Stimulated activated CD8-positive, alpha-beta memory T cell treated with anti-CD3 and anti-CD28 coated beads, Interleukin-15, amount 100 ng/mL, for 48 hours (primary cell): ENCODE measurements around the gene RBM46.

Experiments used
- DNase-seq, 2 donors: peaks; one replicate each; pipeline ENCODE4 v3.0.0-alpha.2; 2020; ENCODE audit warnings: low read depth in 2 of 2

RBM46 gene, protein sequence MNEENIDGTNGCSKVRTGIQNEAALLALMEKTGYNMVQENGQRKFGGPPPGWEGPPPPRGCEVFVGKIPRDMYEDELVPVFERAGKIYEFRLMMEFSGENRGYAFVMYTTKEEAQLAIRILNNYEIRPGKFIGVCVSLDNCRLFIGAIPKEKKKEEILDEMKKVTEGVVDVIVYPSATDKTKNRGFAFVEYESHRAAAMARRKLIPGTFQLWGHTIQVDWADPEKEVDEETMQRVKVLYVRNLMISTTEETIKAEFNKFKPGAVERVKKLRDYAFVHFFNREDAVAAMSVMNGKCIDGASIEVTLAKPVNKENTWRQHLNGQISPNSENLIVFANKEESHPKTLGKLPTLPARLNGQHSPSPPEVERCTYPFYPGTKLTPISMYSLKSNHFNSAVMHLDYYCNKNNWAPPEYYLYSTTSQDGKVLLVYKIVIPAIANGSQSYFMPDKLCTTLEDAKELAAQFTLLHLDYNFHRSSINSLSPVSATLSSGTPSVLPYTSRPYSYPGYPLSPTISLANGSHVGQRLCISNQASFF

DNA sequence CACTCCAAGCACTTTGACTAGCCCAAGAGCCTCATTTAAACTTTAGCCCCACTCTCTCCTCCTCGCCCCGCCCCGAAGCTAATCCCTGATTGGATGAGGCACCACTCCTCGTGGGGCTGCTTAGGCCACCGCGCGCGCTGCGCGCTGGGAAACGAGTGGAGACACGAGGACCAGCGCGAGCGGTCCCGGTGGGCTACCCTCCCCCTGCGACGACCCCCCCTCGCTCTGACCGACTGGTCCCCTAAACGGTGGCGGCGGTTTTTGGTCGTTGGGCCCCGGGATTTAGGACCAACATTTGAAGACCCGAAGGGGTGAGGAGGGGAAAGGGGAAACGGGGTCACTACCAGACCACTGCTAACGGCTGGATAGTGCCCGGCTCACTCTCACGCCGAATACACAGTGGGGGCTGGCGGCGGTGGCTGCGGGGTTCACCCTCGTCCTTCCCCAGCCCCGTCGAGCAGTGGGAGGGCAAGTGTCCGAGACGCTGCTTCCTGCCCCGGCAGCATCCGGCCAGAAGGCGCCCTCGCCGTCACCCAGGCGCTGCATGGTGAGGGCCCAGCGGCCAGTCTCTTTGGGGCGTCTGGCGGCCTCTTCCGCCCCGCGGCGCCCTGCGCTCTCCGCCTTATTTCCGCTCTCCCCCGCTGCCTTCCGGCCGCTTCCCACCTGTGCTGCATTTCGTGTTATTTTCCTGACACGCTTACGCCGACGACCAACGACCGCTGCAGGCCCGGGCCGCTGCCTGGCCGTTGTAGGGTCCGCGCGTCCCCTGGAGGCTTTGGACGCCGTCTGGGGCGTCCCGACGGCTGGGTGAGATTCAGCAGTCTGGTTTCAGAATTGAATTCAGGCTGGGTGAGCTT, at the start of gene RBM46:
TSS of gene RBM46 (plus strand) at position 147 of the 857 bp plus-strand sequence. CDS start 15,481 bp downstream, outside the sequence.
- DNase-seq, result no peak

DNA sequence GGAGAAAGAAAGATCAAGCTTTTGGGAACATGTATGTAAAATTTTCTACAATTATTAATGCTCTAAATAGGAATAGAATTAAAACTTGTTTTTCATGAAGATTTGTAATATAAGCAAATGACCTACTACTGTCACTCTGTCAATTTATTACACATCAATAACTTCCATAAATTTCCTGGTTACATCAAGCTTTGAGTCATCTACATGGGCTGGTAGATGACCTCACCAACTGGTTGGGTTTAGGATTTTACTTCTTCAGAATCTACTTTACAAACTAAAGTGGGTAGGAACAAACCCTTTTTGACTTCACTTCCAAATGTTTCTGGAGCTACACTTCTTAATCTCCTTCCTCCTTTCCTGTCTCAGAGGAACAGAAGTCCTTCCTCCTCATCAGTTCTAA, 49.3 kb upstream of the RBM46 start:
- DNase-seq, result no peak

DNA sequence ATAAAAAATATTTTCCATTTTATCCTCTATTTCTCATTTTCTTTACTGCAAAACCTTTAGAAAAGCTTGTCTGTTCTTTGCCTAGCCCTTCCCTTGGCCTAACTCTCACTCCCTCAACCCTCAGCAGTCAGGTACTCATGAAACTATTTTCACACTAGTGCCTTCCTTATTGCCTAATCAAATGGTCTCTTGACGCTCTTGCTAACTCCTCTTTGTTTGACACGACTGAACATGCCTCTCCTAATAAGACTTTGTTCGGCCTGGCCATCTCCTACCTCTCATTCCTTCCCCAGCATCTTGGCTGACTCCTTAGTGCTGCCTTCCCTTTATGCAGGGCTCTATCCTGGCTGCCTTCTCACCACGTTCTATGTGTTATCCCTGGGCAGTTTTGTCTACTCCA, 48.4 kb upstream of the RBM46 start:
- no peak for DNase-seq

DNA sequence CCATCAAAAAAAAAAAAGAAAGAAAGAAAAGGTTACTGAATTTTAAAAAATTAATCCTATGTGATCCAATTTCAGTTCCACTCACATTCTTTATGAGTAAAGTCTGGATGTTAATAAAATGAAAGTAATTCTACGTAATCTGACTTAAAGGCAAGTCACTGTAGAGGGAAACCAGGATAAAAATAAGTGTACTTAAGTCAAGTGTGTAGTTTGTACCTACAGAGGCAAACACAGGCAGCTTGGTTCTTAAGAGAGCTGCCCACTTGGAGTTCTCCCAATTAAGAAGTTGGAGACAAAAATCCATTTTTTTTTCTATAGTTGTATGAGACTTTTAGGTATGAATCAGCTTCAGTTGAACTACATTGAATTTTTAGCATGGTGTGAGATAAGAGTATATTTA, 44.3 kb upstream of the RBM46 start:
- no peak for DNase-seq

DNA sequence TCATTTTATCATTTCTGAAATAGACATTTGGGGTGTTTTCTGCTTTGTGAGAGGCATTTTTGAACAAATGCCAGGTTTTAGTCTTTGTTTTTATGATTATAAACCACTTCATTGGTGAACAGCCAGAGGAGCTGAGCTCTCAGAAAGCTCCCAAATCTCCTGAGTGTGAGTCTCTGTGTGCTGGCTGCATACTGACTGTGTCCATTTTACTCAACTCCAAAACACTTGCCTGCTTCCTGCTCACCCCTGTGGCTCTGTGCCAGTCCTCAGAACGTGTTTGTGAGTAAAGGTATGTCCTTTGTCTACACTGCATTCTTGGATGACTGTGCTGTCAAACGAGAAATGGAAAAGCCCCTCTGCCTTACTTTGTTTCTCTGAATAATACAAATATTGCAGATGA, 42.6 kb upstream of the RBM46 start:
- no peak for DNase-seq

DNA sequence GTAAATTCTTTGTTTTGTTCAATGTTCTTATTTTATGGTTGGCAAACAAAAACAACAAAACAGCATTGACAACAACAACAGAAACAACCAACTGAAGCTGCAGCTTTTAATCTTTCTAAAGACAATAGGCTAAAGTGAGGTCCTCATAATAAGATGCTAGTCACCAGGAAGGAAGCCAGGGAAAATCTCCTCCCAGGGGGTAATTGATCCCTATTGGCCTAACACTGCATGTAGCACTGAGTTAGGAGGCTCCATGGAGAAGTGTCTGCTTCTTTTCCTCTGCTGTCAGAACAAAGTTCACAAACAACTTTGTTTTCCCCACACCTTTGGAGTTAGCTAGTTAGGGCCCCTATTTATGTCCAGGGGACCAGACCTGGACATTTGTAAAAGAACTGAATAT, 42.0 kb upstream of the RBM46 start:
- DNase-seq, result no peak

DNA sequence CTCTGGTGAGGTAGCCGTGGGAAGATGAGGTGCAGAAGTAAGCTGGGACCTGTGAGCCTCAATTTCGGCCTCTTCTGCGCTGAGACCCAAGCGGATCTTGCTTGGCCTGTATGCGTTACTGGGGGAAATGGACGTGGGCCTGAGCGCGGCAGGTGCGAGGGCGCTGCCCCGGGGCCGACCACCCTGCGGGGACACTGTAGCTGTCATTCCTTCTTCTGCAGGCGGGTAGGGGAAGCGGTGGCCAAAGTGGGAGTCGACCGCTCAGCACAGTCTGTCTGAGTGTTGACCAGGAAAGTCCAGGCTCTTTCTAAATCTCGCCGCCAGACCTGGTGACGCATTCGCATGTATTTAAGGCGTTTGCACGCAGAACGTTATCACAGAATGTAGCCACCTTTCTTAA, 40.6 kb upstream of the RBM46 start:
- DNase-seq, result no peak

DNA sequence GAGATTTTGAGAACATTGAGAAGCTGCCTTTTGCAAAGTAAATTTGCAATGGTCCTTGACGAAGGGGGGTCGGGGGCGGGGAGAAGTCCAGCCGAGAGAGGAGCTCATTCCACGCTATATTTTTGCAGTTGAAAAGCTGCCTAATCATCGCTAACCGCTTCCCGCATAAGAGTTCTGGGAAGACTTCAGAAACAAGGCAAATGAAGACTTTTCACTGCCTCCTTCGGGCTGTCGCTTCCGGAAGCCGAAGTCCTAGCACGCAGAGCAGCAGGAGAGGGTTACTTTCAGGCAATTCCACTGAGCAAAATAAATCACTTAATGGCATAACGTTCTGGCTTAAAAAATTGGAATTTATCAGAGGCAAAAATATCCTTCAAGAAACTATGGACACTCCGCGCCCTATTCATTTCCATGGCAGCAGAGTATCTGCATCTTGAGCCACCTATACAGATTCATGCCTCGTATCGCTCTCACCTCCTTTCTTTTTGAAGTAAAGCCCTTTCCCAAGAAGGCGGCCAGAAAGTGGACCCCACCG, 39.9 kb upstream of the RBM46 start:
- DNase-seq, result no peak

DNA sequence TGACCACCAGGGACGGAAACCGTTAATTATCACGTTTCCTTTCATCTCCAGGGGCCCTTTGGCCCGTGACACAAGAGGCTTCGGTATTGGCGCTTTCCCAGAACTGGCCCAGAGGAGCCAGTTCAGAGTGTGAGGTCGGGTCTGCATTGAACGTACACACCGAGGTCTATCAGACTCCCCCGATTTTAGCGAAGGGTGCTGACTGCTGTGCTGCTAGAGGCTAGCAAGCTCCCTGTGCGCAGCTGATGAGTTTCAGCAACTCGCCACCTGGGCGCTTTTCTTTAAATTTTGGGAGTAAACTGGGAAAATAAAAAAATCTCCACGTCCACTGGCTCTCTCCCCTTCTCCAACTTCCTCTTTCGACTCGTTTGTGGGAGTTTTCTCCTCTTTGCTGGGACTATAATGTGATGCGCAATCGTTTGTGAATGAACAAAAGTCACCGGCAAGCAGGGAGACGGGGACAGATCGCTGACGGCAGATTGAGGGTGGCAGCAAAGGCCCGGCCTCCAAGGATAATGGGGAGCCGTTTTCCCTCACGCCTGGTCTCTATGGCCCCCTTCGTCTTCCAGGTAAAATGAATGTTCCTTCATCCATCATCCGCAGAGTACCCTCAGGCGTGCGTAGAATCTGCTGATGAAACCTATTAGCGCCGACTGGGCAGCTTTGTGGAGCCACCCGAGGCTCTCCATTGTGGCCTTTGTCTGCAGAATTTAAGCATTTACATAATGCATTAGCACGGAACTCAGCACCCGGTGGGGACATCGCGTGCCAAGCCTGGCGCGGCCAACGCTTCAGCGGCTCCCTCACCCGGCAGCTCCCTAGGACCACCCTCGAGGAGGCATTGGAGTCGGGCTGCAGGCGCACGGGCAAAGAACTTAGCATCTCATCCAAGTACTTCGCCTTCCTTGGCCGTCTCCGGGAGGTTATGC, 38.9 kb upstream of the RBM46 start:
- DNase-seq, result no peak

DNA sequence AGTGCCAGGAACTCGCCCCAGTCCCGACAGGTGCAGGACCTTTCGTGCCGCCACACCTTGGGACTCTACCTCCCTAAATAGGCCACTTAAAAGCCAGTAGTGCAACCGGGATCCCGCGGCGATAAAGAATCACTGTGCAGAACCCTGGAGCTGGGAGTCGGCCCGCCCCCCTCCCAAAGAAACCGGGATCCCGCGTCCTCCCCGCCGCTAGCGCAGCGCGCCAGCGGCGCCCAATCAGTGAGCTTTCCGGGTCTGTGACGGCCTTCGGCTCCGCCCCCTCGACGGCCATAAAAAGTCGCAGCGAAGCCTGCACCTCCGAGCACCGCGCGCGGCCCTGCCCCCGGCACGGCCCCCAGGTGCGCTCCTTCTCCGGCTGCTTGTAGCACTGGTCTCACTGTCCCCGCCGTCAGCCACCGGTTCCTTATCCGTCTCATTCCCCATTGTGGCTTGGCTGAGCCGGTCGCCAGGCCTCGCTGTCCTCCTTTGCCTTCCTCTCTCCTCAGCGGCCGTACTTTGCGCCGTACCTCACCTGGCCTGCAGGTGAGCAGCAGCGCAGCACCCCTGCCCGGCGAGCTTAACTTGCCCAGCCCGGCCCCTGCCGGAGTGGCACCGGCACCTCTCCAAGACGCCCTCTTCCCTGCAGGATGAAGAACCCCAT, 37.3 kb upstream of the RBM46 start, which contains the start of gene LRAT:
TSS of gene LRAT (plus strand) at position 318 of the 658 bp plus-strand sequence. CDS start at position 645, 327 bp downstream.
- DNase-seq, result peak in 1 of 2 donors; percentile 2

DNA sequence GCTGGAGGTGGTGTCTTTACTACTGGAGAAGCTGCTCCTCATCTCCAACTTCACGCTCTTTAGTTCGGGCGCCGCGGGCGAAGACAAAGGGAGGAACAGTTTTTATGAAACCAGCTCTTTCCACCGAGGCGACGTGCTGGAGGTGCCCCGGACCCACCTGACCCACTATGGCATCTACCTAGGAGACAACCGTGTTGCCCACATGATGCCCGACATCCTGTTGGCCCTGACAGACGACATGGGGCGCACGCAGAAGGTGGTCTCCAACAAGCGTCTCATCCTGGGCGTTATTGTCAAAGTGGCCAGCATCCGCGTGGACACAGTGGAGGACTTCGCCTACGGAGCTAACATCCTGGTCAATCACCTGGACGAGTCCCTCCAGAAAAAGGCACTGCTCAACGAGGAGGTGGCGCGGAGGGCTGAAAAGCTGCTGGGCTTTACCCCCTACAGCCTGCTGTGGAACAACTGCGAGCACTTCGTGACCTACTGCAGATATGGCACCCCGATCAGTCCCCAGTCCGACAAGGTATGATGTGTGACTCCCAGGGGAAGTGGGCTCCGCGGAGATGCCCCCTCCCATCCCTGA, 36.6 kb upstream of the RBM46 start:
- DNase-seq, result no peak

DNA sequence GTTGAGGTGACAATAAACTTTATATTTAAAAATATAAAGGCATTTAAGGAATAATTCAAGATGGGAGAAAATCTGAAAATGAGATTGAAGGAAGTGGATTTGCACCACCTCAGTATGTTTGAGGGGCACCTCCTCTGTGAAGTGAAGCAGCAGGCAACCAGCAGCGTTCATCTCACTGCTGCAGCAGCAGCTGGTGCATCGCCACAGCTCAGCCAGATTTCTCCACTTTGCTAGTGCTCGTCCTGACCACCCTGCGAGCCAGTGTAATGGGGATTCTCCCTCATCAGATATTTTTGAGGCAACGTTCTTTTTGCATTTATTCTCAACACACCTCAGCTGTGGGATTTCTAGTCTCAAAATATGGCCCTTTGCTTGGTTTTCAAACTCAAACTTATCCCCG, 23.4 kb upstream of the RBM46 start:
- no peak for DNase-seq

DNA sequence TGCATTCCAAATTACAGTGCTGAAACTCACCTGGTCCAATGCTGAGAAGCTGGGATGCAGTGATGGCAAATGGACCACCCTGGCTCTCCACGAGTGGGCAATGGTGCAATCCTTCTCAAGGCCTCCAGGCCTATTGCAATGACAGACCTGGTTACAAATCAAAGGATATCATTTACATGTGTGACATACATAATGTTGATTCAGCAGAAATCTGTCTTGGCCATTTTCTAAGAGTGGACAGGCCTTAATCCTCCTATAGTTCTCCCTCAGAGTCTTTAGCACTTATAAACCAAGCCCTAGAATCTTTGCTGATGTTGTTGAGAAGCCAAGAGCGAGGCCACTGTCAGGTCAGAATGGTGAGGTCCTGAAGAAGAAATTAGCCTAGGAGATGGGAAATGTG, 20.2 kb upstream of the RBM46 start:
- no peak for DNase-seq

DNA sequence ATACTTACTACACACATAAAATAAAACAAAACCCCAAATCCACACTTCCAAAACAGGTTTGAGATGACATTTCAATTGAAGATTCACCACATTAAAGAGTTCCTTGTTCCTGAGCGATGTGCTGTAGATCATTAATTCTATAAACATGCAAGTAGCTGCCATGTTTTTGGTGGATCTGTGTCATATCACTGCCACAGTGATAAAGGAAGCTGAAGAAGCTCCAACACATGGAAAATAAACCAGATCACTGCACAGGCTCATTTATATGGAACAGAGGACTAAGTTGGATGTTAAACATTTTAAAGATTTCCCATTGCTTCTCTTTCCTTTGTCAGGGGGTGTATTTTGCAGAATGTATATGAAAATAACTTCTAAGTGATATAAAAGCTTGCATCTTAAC, 2.8 kb upstream of the RBM46 start:
- DNase-seq, result no peak

DNA sequence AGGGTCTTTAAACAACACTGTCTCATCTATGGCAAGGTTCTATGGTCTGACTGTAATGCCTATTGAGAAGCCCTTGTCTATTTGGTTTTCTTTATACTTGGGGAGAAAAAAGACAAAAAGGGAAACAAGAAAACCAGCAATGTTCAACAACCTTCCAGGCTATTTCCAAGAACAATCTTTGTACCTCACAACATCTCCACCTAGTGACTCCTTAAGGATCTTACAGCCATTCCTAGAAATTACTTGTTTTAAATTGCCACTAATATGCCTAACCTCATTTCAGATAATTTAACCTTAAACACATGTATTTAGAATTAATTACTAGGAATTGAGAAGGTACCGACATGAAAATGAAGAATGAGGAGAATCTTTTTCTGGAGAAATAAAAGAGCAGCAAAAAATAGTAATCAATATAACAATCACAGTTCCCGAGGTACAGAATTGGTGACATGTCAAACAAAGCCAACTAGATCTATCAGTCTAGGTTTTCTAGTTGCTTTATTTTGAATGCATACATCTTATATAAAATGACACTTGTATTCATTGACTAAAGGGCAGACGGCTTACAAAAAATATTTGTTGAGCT, 1.6 kb upstream of the RBM46 start:
- DNase-seq, result no peak

DNA sequence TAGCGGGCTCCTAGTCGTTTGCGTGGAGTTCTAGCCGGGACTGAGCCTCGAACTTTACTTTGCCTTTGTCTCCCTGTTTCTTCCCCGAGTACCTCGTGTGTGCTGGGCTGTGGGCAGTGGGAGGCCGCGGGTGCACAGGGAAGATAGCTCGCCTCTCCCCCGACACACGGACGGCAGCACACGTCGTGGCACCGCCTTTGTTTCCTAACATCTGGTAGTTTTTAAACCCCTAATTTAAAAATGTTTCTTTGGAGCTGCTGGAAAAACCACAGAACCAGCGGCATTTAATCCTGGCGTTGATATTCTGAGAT, 866 bp downstream of the RBM46 start:
- DNase-seq, result no peak

DNA sequence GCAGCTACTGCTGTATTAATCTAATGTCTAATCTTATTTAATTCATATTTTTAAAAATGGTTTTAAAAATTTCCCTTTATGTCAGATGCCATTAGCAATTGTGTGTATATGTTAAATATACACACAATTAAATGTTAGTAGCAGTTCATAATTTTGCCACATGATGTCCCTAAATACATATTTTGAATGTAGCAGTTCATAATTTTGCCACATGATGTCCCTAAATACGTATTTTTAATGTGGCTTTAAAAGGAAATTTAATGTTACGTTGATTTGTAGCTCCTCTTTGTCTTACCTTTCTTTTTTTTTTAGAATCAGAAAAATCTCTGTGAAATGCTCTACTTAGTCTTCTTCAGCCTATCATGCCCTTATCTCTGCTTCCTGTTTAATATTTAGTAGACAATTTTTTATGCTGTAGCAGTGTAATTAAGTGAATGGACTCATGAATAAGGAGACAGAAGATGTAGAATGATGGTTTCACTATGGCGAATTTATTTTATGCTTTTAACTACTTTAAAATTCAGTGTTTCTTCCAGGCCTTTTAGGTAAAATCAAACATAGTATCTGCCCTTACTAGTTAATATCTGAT, 26.1 kb downstream of the RBM46 start:
- DNase-seq, result no peak

DNA sequence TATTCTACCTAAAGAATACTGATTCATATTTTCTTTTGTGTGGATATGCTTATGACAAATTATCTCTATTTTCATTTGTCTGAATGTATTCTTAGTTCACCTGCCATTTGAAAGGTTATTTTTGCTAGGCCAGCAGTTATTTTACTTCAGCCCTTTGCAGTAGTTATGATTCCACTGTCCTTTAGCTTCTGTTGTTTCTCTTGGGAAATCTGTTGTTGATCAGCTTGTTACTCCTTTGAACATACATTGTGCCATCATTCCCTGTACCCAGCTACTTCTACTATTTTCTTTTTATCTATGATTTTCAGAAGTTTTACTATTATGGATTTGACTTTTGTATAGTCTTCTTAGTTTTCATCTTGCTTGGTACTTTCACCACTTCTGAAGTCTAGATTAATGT, 37.2 kb downstream of the RBM46 start:
- DNase-seq, result no peak

DNA sequence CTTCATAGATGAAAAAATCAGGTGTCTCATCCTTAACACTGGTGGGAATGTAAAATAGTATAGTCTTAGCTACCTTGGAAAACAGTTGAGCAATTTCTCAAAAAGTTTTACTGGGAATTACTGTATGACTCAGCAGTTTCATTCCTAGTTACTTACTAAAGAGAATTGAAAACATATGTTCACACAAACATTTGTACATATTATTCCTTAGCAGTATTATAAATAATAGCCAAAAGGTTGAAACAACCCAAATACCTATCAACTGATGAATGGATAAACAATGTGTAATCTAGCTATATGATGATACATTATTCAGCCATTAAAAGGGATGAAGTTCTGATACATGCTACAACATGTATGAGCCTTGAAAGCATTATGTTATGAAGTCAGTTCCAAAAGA, 41.7 kb downstream of the RBM46 start:
- no peak for DNase-seq

DNA sequence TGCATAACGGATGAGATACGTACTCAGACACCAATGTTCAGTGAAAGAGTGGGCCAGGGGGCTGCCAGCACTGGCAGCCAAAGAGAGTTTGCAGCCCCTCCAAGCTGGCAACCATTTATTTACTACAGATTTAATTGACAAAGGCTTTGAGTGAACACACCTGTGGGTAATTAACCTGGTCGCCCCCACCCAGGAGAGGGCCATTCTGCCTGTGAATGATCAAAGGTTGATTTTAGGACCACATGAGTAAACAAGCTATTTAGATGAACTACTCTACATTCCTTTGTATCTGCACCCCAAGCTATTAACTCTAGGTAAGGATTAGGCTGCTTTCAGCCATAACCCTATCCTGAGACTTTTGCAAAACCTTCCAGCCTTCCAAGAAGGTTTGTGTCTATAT, 55.0 kb downstream of the RBM46 start:
- DNase-seq, result no peak
